ENCODE measurements around the gene SNN.

SNN gene

GRCh38 chr16:11699234-11699894 is 31.1 kb downstream of the SNN start:
- no peak for DNase-seq (ENCODE audit: low read depth)

DNA sequence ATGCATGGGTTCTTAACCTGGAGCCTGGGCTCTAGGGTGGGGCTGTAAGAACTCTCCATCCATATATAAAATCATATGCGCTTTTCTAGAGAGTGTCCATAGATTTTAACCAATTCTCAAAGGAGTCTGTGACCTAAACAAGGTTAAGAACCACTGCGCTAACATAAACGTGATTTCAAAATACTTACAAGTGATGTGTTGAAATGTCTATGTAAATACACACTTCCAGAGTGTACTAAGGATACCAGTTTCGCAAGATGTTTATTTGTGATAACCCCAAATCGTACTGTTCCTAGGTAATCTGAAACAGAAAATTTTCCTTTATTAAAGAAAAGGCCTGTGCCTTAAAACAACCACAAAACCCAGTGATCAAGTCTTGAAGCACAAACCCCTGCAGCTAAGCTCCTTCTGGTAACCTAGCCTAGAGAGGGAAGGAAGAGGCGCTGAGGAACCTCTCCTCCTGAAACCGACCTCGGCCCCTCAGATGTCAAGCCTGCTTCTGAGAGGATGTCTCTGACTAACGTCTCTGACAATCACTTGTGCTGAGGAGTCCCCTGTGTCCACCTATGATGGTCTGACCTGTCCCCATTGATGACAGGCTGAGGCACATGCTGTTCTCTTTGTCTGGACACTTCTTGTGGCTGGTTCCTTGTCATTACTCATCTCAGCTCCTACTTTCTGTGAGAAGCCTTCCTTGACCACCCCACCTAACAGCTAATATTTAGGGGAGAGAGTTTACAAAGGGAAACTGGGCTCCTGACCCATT is 32.2 kb downstream of the SNN start:
- DNase-seq (ENCODE audit: low read depth), result no peak

- DNase-seq (ENCODE audit: low read depth), result no peak
These were observed 37.2 kb downstream of the SNN start for GRCh38 chr16:11705311-11706025.

DNA sequence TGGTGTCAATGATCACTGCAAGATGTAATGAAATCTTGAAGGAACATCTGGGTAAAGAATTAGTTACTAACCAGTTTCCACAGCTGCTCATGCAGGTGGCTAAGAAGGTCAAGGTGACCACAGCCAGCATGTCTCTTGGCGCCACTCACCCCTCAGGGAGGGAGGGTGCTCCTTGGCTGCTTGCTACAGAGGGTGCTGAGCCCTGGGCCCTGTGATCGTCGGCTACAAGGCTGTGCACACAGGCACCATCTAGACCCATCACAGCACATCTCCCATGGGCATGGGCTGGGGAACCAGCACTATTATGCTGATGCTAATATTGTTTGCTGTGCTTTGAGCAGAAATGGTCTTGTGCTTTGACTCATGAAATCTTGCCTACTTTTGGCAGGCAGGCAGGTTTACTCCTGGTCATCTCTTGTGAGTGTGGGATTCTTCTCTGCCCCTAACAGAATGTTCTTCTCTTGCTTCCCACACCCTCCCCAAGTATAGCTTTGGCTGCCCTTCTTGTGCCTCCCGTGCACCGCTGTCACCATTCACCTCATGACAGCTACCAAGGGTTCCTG is 38.0 kb downstream of the SNN start:
- DNase-seq (ENCODE audit: low read depth), result no peak

DNA sequence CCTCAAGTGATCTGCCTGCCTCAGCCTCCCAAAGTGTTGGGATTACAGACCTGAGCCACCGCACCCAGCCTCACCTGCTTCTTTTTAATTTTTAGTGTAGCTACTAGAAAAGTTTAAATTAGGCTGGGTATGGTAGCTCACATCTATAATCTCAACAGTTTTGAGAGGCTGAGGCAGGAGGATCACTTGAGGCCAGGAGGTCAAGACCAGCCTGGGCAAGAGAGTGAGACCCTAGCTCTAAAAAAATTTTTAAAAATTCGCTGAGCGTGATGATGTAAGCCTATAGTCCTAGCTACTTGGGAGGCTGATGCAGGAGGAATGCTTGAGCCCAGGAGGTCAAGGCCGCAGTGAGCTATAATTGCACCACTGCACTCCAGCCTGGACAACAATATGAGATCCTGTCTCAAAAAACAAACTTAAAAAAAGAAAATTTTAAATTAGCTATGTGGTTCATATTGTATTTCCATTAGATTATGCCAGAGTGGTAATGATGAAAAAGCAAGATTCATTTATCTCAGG is 39.5 kb downstream of the SNN start:
- DNase-seq (ENCODE audit: low read depth), result no peak

GRCh38 chr16:11708421-11708820 is 40.2 kb downstream of the SNN start:
- no peak for DNase-seq (ENCODE audit: low read depth)

GRCh38 chr16:11711662-11712061 is 43.4 kb downstream of the SNN start:
- no peak for DNase-seq (ENCODE audit: low read depth)

- DNase-seq (ENCODE audit: low read depth), result no peak
These were observed 43.9 kb downstream of the SNN start for GRCh38 chr16:11712122-11712521.

DNA sequence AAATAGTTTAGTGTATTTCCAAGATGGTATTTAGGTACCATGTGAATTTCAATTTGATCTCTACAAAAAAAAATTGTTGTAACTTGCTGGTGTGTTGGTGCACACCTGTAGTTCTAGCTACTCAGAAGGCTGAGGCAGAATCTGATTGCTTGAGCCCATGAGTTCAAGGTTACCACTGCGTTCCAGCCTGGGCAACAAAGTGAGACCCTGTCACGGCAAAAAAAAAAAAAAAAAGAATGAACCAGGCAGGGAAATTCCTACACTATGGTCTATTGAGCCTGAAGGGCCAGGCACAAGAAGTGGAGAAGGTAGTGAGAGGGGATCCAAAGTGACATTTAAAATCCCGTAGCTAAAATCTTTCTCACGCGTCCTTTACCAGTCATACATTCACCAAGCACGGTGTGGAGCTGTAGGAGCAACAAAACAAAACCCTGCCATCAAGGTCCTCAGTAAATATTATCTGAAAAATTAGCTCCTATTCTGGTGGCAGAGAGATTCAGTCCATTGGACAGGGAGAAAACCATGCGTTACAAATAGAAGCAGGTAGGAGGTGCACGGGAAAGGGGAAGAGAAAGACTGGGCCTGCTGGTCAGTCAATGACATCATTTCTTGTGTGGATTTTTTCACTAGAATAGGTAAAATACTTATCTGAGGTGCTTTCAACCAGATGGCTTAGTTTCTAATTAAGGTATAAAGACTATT is 47.1 kb downstream of the SNN start:
- no peak for DNase-seq (ENCODE audit: low read depth)

- no peak for DNase-seq (ENCODE audit: low read depth)
These were observed 48.1 kb downstream of the SNN start for GRCh38 chr16:11716336-11716735.

DNA sequence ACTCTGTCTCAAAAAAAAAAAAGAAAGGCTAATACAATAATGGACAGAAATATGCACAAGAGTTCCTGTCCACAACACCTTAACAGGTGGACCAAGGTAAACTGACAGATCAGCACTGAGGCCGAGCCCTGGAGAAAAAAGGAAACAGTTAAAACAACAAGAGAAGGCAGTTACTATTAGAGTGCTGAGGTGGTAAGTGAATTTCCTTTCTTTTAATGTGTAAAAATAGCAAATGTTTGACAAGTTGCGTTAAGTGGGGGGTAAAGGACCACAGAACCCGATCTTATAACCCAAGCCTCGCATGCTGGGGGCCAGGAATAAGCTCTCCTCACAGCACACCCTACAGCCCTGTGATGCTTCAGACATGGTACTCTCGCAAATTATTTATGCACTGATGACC is 49.6 kb downstream of the SNN start:
- no peak for DNase-seq (ENCODE audit: low read depth)

DNA sequence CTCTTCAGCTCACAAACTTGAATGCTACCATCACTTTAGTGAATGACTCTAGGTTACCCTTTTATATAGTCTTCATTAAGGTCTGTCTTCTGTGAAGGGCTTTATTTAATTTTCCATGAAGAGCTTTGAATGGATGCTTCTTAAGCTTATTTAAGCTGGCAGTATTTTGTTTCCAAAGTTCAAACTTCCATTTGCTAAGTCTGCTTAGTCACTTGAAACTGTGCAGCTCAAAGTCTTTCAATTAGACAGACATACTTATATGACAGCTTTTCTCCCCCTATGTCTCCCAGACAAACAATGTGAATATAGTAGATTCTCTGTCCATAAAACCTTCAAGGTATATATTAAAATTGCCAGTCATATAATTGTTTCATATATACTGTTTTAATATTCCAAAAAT is 50.9 kb downstream of the SNN start:
- no peak for DNase-seq (ENCODE audit: low read depth)

GRCh38 chr16:11719762-11720161 is 51.5 kb downstream of the SNN start:
- DNase-seq (ENCODE audit: low read depth), result no peak

DNA sequence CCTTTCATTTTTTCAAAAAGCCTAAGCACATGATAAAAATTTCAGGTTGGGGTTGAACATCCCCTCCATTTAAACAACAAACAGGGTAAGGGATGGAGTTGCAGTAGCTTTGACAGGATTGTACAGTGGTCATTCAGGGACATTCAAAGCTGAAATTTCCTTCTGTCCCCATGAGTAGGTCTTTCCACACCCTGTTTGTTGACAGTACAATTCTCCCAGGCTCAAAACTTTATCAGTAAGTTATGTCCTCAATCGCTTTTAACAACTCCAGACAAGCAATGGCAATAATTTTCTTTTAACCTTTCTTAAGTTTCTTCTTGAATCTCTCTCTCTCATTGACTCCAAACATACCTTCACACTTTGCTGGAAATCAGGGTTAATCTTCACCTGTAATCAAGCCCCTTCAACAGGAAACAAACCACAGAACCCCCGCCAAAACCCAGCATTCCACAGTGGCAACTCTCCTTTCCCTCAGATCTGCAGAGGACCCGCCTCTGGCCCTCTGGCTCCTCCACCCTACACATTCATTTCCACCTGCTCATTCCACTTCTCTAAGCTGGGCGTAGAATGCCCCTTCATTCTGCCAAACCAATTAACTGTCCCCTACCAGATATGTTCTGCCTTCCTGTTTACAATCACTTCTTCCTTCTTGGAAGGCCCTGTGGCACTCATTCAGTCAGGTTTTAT is 53.7 kb downstream of the SNN start:
- no peak for DNase-seq (ENCODE audit: low read depth)

GRCh38 chr16:11722468-11722808 is 54.2 kb downstream of the SNN start:
- no peak for DNase-seq (ENCODE audit: low read depth)

DNA sequence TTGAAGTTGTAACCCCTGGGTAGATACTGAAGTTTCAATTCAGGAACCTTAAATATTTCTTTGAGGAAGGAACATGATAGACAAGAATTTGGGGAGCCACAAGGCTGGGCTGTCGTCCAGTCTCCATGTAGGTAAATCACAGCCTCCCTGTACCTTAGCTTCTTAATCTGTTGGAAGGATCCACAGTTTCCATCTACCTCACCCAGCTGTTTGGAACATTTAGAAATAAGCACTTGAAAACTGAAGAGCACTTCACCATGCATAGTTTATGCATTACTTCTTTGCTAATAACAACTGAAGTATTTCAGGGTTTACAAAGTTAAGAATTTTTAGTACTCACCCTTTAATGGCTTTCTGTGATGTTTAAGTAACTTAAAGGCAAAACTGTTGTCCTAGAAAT is 57.2 kb downstream of the SNN start:
- DNase-seq (ENCODE audit: low read depth), result no peak

DNA sequence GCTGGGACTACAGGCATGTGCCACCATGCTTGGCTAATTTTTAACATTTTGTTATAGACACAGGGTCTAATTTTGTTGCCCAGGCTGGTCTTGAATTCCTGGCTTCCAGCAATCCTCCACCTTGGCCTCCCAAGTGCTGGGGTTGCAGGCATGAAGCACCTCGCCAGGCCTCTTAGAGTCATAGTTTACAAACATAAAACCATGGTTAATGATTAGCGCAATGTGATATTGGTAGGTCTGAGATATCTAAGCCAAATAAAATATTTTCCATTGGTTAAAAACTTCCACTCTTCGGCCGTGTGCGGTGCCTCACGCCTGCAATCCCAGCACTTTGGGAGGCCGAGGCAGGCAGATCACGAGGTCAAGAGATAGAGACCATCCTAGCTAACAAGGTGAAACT is 57.8 kb downstream of the SNN start:
- no peak for DNase-seq (ENCODE audit: low read depth)

DNA sequence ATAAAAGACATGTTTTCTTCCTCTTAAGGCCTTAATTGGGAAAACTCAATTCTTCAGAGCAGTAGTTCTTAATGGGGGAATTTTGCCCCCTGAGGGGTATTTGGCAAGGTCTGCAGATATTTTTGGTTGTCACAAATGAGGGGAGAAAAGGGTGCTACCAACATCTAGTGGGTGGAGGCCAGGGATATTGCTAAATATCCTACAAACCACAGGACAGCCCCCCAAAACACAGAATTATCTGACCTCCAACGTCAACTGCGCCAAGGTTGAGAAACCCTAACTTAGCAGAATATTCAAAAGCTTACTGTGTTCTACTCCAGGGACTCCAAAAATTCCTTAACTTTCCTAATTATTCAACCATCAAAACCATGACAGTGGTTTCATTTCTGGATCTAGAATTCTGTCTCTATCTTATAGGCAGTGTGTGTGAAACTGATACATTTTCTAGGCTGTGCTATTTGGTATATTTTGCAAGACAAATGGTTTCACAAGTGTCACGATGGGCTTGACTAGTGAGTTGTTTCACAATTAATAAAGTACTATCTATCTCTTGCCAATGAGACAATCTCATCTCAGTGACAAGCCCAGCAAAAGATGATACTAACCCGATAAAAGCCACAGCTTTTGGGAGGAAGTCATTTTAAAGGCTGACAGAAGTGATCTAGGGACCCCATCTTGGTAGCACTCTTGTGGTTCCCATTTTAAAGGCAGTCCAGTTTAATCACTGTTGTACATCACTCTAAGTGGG is 59.7 kb downstream of the SNN start:
- DNase-seq (ENCODE audit: low read depth), result no peak

All from activated T-cell treated with anti-CD3 and anti-CD28 coated beads for 1 hour (primary cell).